GM12878 (cell line): Measurements from ENCODE around the gene LCMT1. TPM values are rescaled to one million over a fixed set of nuclear protein-coding genes. Genes with fewer than 3 reads are reported as not detected.
A peak's percentile ranks its signal among the peaks of the same experiment; 100 is the strongest.

Experiments used
- ATAC-seq: fragments of 200-7000 bp; cut with Tn5 transposase; 3 replicates; pipeline ENCODE4 v1.9.1; 2020; ENCODE audit warnings: mild to moderate bottlenecking, moderate library complexity
- BruUV-seq: library from RNA; stranded (reverse); fragments of 400-500 nt; replicated peaks from 2 replicates; lab custom pipeline; 2021; lab: Mats Ljungman, UMichigan
- CTCF ChIA-PET: fragments of 300-600 bp; sonication (Branson Sonifier 250); formaldehyde crosslinking; extraction: SDS; loops from one replicate; lab custom pipeline; 2021; ENCODE audit warnings: inconsistent platforms; lab: Yijun Ruan, JAX
- POLR2A ChIA-PET: fragments of 350-600 bp; formaldehyde crosslinking; extraction: SDS; loops from one replicate; lab custom pipeline; 2021; ENCODE audit warnings: inconsistent platforms; lab: Charles Lee
- RAD21 ChIA-PET: fragments of 300-600 bp; sonication (Branson Sonifier 250); formaldehyde crosslinking; loops from one replicate; lab custom pipeline; 2023; ENCODE audit warnings: antibody characterized with exemption; ENCODE audit not compliant: unreplicated experiment; lab: Charles Lee
- SMC1A ChIA-PET: fragments of 300-600 bp; sonication (Branson Sonifier 250); formaldehyde crosslinking; loops from one replicate; lab custom pipeline; 2023; ENCODE audit not compliant: unreplicated experiment, uncharacterized antibody; lab: Charles Lee
- DNase-seq: peaks from one replicate; pipeline ENCODE4 v3.0.0-alpha.2; 2011; ENCODE audit warnings: low read depth, low spot score
- FAIRE-seq: peaks from 3 replicates; lab custom pipeline; 2011; peaks lifted over from hg19 to GRCh38; lab: Jason Lieb, UNC
- H2AFZ ChIP-seq: 2 replicates; pipeline ENCODE4 v1.6.0; 2011; ENCODE audit warnings: low read depth, low read length, control low read depth; ENCODE audit not compliant: control insufficient read depth
- H3K27ac ChIP-seq: 2 replicates; pipeline ENCODE4 v1.5.1; 2011; ENCODE audit warnings: control low read depth; ENCODE audit not compliant: control insufficient read depth, insufficient read depth
- H3K27me3 ChIP-seq, 2 experiments: replicated peaks in 1 of 2; 2 replicates each; pipeline versions ENCODE4 v1.6.0 to v1.6.1; 2011; ENCODE audit warnings: low read length in 1 of 2; ENCODE audit not compliant: control insufficient read depth in 2 of 2, insufficient read depth in 2 of 2
- H3K36me3 ChIP-seq, 2 experiments: 2 replicates each; pipeline ENCODE4 v1.5.1; 2011; ENCODE audit warnings: low read length in 1 of 2; ENCODE audit not compliant: control insufficient read depth in 2 of 2, insufficient read depth in 2 of 2
- H3K4me1 ChIP-seq: 2 replicates; pipeline ENCODE4 v1.6.1; 2011; ENCODE audit warnings: mild to moderate bottlenecking, low read length, moderate library complexity, mixed read lengths; ENCODE audit not compliant: control insufficient read depth, insufficient read depth
- H3K4me2 ChIP-seq: 2 replicates; pipeline ENCODE4 v1.6.0; 2011; ENCODE audit warnings: control low read depth; ENCODE audit not compliant: control insufficient read depth, insufficient read depth
- H3K4me3 ChIP-seq: fragments of 200-600 bp; sonication (generic); 2 replicates; pipeline ENCODE4 v1.5.1; 2016
- H3K79me2 ChIP-seq: 2 replicates; pipeline ENCODE4 v1.6.0; 2011; ENCODE audit warnings: low read length; ENCODE audit not compliant: control insufficient read depth, insufficient read depth
- H3K9ac ChIP-seq: 2 replicates; pipeline ENCODE4 v1.8.0; 2011; ENCODE audit warnings: low read length, control low read depth, mixed read lengths; ENCODE audit not compliant: control insufficient read depth, insufficient read depth
- H3K9me3 ChIP-seq: replicated peaks from 3 replicates; pipeline ENCODE4 v1.5.1; 2011; ENCODE audit warnings: mild to moderate bottlenecking, low read length; ENCODE audit not compliant: control insufficient read depth, insufficient read depth
- H4K20me1 ChIP-seq: 2 replicates; pipeline ENCODE4 v1.6.0; 2011; ENCODE audit not compliant: control insufficient read depth, insufficient read depth
- BCL11A ChIP-seq: IDR thresholded peaks from 2 replicates; pipeline ENCODE4 v1.6.1; 2011; ENCODE audit warnings: low read depth, low read length
- CREB1 ChIP-seq: IDR thresholded peaks from 2 replicates; pipeline ENCODE4 v1.6.1; 2012; ENCODE audit warnings: low read depth, mild to moderate bottlenecking, inconsistent platforms
- CTCF ChIP-seq, 3 experiments: IDR thresholded peaks in 2 of 3; conservative IDR thresholded peaks in 1 of 3; 2 replicates each; pipeline ENCODE4 v1.5.1; 2011; ENCODE audit warnings: low read depth in 3 of 3, low read length in 3 of 3, mild to moderate bottlenecking in 3 of 3, control low read depth in 2 of 3, moderate library complexity in 2 of 3, inconsistent platforms in 1 of 3, mixed read lengths in 1 of 3; ENCODE audit not compliant: control insufficient read depth in 2 of 3, insufficient read depth in 1 of 3; ENCODE audit errors: extremely low read depth in 1 of 3
- ETV6 ChIP-seq, 2 experiments: fragments of 450-650 bp in 1 of 2; IDR thresholded peaks in 1 of 2; conservative IDR thresholded peaks in 1 of 2; 2 replicates each; pipeline ENCODE4 v1.6.1; 2014; ENCODE audit warnings: antibody characterized with exemption in 1 of 2, borderline replicate concordance in 1 of 2, low read depth in 1 of 2, mild to moderate bottlenecking in 1 of 2, moderate library complexity in 1 of 2
- FOXK2 ChIP-seq: fragments of 450-650 bp; IDR thresholded peaks from 2 replicates; pipeline ENCODE4 v1.6.1; 2017; ENCODE audit warnings: mild to moderate bottlenecking, moderate library complexity
- FOXM1 ChIP-seq: IDR thresholded peaks from 2 replicates; pipeline ENCODE4 v1.6.1; 2012; ENCODE audit warnings: low read depth, mild to moderate bottlenecking, inconsistent platforms, low read length, moderate library complexity
- LARP7 ChIP-seq: fragments of 450-650 bp; IDR thresholded peaks from 2 replicates; pipeline ENCODE4 v1.6.1; 2017; ENCODE audit warnings: mild to moderate bottlenecking
- MEF2B ChIP-seq: fragments of 450-650 bp; IDR thresholded peaks from 2 replicates; pipeline ENCODE4 v1.6.1; 2018; ENCODE audit warnings: mild to moderate bottlenecking, moderate library complexity; ENCODE audit not compliant: partially characterized antibody, poor library complexity, severe bottlenecking
- MLLT1 ChIP-seq: fragments of 450-650 bp; IDR thresholded peaks from 2 replicates; pipeline ENCODE4 v1.6.1; 2016; ENCODE audit warnings: mild to moderate bottlenecking
- MTA2 ChIP-seq: fragments of 450-650 bp; IDR thresholded peaks from 2 replicates; pipeline ENCODE4 v1.6.1; 2016; ENCODE audit warnings: low read depth, mild to moderate bottlenecking, moderate library complexity
- NRF1 ChIP-seq: conservative IDR thresholded peaks from 2 replicates; pipeline ENCODE4 v1.6.1; 2011; ENCODE audit warnings: mild to moderate bottlenecking, low read depth, low read length, improper control_type of control experiment
- RBBP5 ChIP-seq: fragments of 200-600 bp; sonication (generic); conservative IDR thresholded peaks from 2 replicates; pipeline ENCODE4 v1.6.1; 2016
- RFX5 ChIP-seq: IDR thresholded peaks from 2 replicates; pipeline ENCODE4 v1.6.1; 2011; ENCODE audit warnings: low read depth, low read length, improper control_type of control experiment
- STAT1 ChIP-seq: fragments of 450-650 bp; conservative IDR thresholded peaks from 2 replicates; pipeline ENCODE4 v1.6.1; 2014; ENCODE audit warnings: antibody characterized with exemption, mild to moderate bottlenecking
- SUPT20H ChIP-seq: IDR thresholded peaks from 2 replicates; pipeline ENCODE4 v1.6.1; 2011; ENCODE audit warnings: low read depth, mild to moderate bottlenecking, low read length, moderate library complexity, borderline replicate concordance; ENCODE audit not compliant: control insufficient read depth
- TCF3 ChIP-seq: IDR thresholded peaks from 2 replicates; pipeline ENCODE4 v1.6.1; 2012; ENCODE audit warnings: low read depth, mild to moderate bottlenecking, low read length, borderline replicate concordance; ENCODE audit not compliant: insufficient read depth
- USF1 ChIP-seq: IDR thresholded peaks from 2 replicates; pipeline ENCODE4 v1.6.1; 2011; ENCODE audit warnings: borderline replicate concordance, low read depth, mild to moderate bottlenecking, moderate library complexity, mixed read lengths, low read length; ENCODE audit not compliant: insufficient read depth; ENCODE audit errors: extremely low read length
- WGBS: methylation state at CpG from one replicate; pipeline ENCODE4 v1.1.6; 2016; ENCODE audit warnings: low lambda C conversion rate; ENCODE audit not compliant: insufficient replicate concordance, insufficient coverage; ENCODE audit errors: missing lambda C conversion rate; 5-methylcytosine and 5-hydroxymethylcytosine counted together
- in situ Hi-C: fragments of 300-500 bp; cut with MboI; formaldehyde crosslinking; loops from 9 replicates; pipeline ENCODE4 v1.14.3; 2018; ENCODE audit warnings: mixed read lengths
- intact Hi-C: fragments of 100-400 bp; cut with micrococcal nuclease; formaldehyde crosslinking; loops from one replicate; pipeline ENCODE4 v1.14.2; 2022; ENCODE audit not compliant: unreplicated experiment
- polyA plus RNA-seq, 11 experiments: library from polyadenylated mRNA; depleted of rRNA in 4 of 11; unstranded in 6 of 11; stranded (reverse) in 5 of 11; fragments of >200 nt; fragmentation: Nextera tagmentation in 4 of 11; fragmentation: Illumina TruSeq in 1 of 11; extraction: Ambion mirVana in 4 of 11; extraction: Trizol in 1 of 11; gene quantifications; 1 replicate in 1 of 11; 2 replicates in 10 of 11; pipeline versions ENCODE4 v1.2.1 to v1.2.3, GENCODE V29; 2011 to 2016; ENCODE audit warnings: inconsistent platforms in 2 of 11, missing spikeins in 2 of 11, low read depth in 1 of 11
- total RNA-seq, 4 experiments: library from RNA; depleted of rRNA in 3 of 4; stranded (reverse); fragments of >200 nt in 3 of 4; fragmentation: Illumina TruSeq in 1 of 4; extraction: Trizol in 1 of 4; gene quantifications; 2 replicates each; pipeline versions ENCODE4 v1.2.1 to v1.2.3, GENCODE V29; 2013 to 2021

Gene LCMT1
- total and polyA plus RNA-seq, 10 of the 15 experiments (the other 5 are each of a cell fraction or from before 2014, with no cell fraction given), result 19.7 to 51.2 (median 32.6) TPM

- TF ChIP-seq USF1, result no peak
- TF ChIP-seq BCL11A, result no peak
- no peak for TF ChIP-seq MTA2
- TF ChIP-seq STAT1, result no peak
- no peak for TF ChIP-seq MLLT1
Measured at GRCh38 chr16:25089351-25089750, 22.2 kb upstream of the LCMT1 start (continued).

GRCh38 chr16:25092441-25092840, 19.1 kb upstream of the LCMT1 start:
- CTCF ChIA-PET, result no interaction called here

More at GRCh38 chr16:25092441-25092840, 19.1 kb upstream of the LCMT1 start:
- FAIRE-seq (no peak), DNase-seq (no peak), ATAC-seq (no peak)
- no peak overlapping the region for H3K27ac ChIP-seq
- in situ Hi-C loops (no loop called here), intact Hi-C loops (no loop called here)
- SMC1A ChIA-PET, result no interaction called here
- RAD21 ChIA-PET, result no interaction called here
- no peaks in the 10 kb centered on the region for H3K27me3 ChIP-seq
- H3K79me2 ChIP-seq, result no peaks in the 10 kb centered on the region
- POLR2A ChIA-PET, result no interaction called here
- H3K36me3 ChIP-seq, result no peaks in the 10 kb centered on the region
- no peaks in the 10 kb centered on the region for H4K20me1 ChIP-seq
- H3K4me3 ChIP-seq, result no peak overlapping the region
- H3K4me1 ChIP-seq, result peaks cover 23% of the 10 kb centered on the region
- 0 out of 2 replicates have a peak overlapping the region, but pooled peaks have one; percentile 77 for H3K4me2 ChIP-seq
- no peak overlapping the region for H3K9ac ChIP-seq
- no peak overlapping the region for H2AFZ ChIP-seq
- BruUV-seq, result no TSS peak
- TF ChIP-seq CREB1, result no peak
- TF ChIP-seq CTCF (IDR thresholded peaks at IDR 0.05 in 2 of 3, conservative IDR thresholded peaks at IDR 0.05 in 1 of 3; ENCODE audit: control insufficient read depth in 2 of 3, extremely low read depth in 1 of 3, insufficient read depth in 1 of 3, low read depth in 3 of 3, low read length in 3 of 3), result no peak
- no peak for TF ChIP-seq MEF2B
- TF ChIP-seq LARP7, result no peak
- TF ChIP-seq RFX5, result no peak
- no peak for TF ChIP-seq FOXK2
- no peak for TF ChIP-seq NRF1
- no peak for TF ChIP-seq FOXM1
- no peak for TF ChIP-seq RBBP5
- TF ChIP-seq TCF3, result no peak
- TF ChIP-seq SUPT20H, result no peak
- TF ChIP-seq ETV6 (conservative IDR thresholded peaks at IDR 0.05 in 1 of 2, IDR thresholded peaks at IDR 0.05 in 1 of 2; ENCODE audit: borderline replicate concordance in 1 of 2, low read depth in 1 of 2), result no peak
- TF ChIP-seq, all 136 proteins: peak for 0
- 89% methylated on average over 10 of the region's 10 CpGs for WGBS
- H3K9me3 ChIP-seq, result no peaks in the 10 kb centered on the region
